ENCODE data around the gene ARHGAP26.

Gene ARHGAP26

GRCh38 chr5:142824391-142824790, 54.2 kb downstream of the ARHGAP26 start:
- Histone ChIP-seq H3K9me2 (ENCODE audit: low read depth, low read length) (no peaks in the 10 kb centered on the region), H3K4me3 (ENCODE audit: low read depth, low read length, poor library complexity, severe bottlenecking) (no peak overlapping the region), H3F3A (ENCODE audit: insufficient read depth, low read length) (no peaks in the 10 kb centered on the region), H3K9ac (ENCODE audit: low read length) (no peak overlapping the region), H3K4me2 (ENCODE audit: low read length) (no peak overlapping the region), H3K9me3 (ENCODE audit: low read length) (no peaks in the 10 kb centered on the region), H3K36me3 (ENCODE audit: insufficient read depth, low read length) (no peaks in the 10 kb centered on the region), H3K27ac (ENCODE audit: low read depth, low read length, poor library complexity, severe bottlenecking) (no peak overlapping the region), H2AFZ (ENCODE audit: low read length) (no peak overlapping the region), H3K27me3 (ENCODE audit: insufficient read depth, low read length) (0 out of 2 replicates have a peak, but pooled peaks cover 3% of the 10 kb centered on the region), H4K20me1 (ENCODE audit: insufficient read depth, low read length) (no peaks in the 10 kb centered on the region), H3K4me1 (ENCODE audit: insufficient read depth, low read length, severe bottlenecking) (no peaks in the 10 kb centered on the region), H3K79me2 (ENCODE audit: insufficient read depth, low read length) (no peaks in the 10 kb centered on the region)
- TF ChIP-seq CTCF (IDR thresholded peaks at IDR 0.05; ENCODE audit: low read length) (no peak), EZH2 (IDR thresholded peaks at IDR 0.05; ENCODE audit: borderline replicate concordance, low read length) (no peak)

GRCh38 chr5:142825378-142826089, 55.4 kb downstream of the ARHGAP26 start:
- H3K9me3 ChIP-seq (ENCODE audit: low read length): no peaks in the 10 kb centered on the region
- H3K4me3 ChIP-seq (ENCODE audit: low read depth, low read length, poor library complexity, severe bottlenecking): no peak overlapping the region
- no peaks in the 10 kb centered on the region for H3K79me2 ChIP-seq (ENCODE audit: insufficient read depth, low read length)
- H3K4me2 ChIP-seq (ENCODE audit: low read length): no peak overlapping the region
- no peaks in the 10 kb centered on the region for H3K4me1 ChIP-seq (ENCODE audit: insufficient read depth, low read length, severe bottlenecking)
- 0 out of 2 replicates have a peak, but pooled peaks cover 6% of the 10 kb centered on the region for H3K27me3 ChIP-seq (ENCODE audit: insufficient read depth, low read length)
- no peak overlapping the region for H3K9ac ChIP-seq (ENCODE audit: low read length)
- no peaks in the 10 kb centered on the region for H3F3A ChIP-seq (ENCODE audit: insufficient read depth, low read length)
- no peaks in the 10 kb centered on the region for H3K36me3 ChIP-seq (ENCODE audit: insufficient read depth, low read length)
- no peak overlapping the region for H2AFZ ChIP-seq (ENCODE audit: low read length)
- H4K20me1 ChIP-seq (ENCODE audit: insufficient read depth, low read length): no peaks in the 10 kb centered on the region
- TF ChIP-seq EZH2 (IDR thresholded peaks at IDR 0.05; ENCODE audit: borderline replicate concordance, low read length) (no peak), CTCF (IDR thresholded peaks at IDR 0.05; ENCODE audit: low read length) (no peak)
- no peak overlapping the region for H3K27ac ChIP-seq (ENCODE audit: low read depth, low read length, poor library complexity, severe bottlenecking)
- H3K9me2 ChIP-seq (ENCODE audit: low read depth, low read length): no peaks in the 10 kb centered on the region

GRCh38 chr5:142826093-142826492, 55.9 kb downstream of the ARHGAP26 start:
- 0 out of 2 replicates have a peak, but pooled peaks cover 6% of the 10 kb centered on the region for H3K27me3 ChIP-seq (ENCODE audit: insufficient read depth, low read length)
- H3K4me3 ChIP-seq (ENCODE audit: low read depth, low read length, poor library complexity, severe bottlenecking): no peak overlapping the region
- H3K9me2 ChIP-seq (ENCODE audit: low read depth, low read length): no peaks in the 10 kb centered on the region
- H3F3A ChIP-seq (ENCODE audit: insufficient read depth, low read length): no peaks in the 10 kb centered on the region
- H2AFZ ChIP-seq (ENCODE audit: low read length): no peak overlapping the region
- H3K27ac ChIP-seq (ENCODE audit: low read depth, low read length, poor library complexity, severe bottlenecking): no peak overlapping the region
- H3K9me3 ChIP-seq (ENCODE audit: low read length): no peaks in the 10 kb centered on the region
- no peak for TF ChIP-seq EZH2 (IDR thresholded peaks at IDR 0.05; ENCODE audit: borderline replicate concordance, low read length)
- no peaks in the 10 kb centered on the region for H3K36me3 ChIP-seq (ENCODE audit: insufficient read depth, low read length)
- no peaks in the 10 kb centered on the region for H4K20me1 ChIP-seq (ENCODE audit: insufficient read depth, low read length)
- H3K4me1 ChIP-seq (ENCODE audit: insufficient read depth, low read length, severe bottlenecking): no peaks in the 10 kb centered on the region
- H3K79me2 ChIP-seq (ENCODE audit: insufficient read depth, low read length): no peaks in the 10 kb centered on the region
- no peak overlapping the region for H3K9ac ChIP-seq (ENCODE audit: low read length)
- no peak overlapping the region for H3K4me2 ChIP-seq (ENCODE audit: low read length)
